ENCODE results near the gene AMFR. TPM values are rescaled to one million over a fixed set of nuclear protein-coding genes. Genes with fewer than 3 reads are reported as not detected.
"Not testable (repeated sequence)": the region's sequence is repeated elsewhere in the genome, so short reads cannot be mapped to it uniquely, and the experiment has no call there.

The AMFR gene
- total and polyA plus RNA-seq, 5 experiments from 2014 or later: 24.2 to 83.0 (median 38.4) TPM

- Mint-ChIP-seq H3K4me1 (peaks cover 0 to 7% (median 2%) of the 10 kb centered on the region in 4 donors), H3K36me3 (peaks cover 9 to 77% (median 16%) of the 10 kb centered on the region in 3 donors), H3K27me3 (no peaks in the 10 kb centered on the region), H3K9me3 (no peaks in the 10 kb centered on the region), H3K27ac (peak overlapping the region in 1 of 10 donors; percentile 55), H3K4me3 (no peak overlapping the region)
- no peak for ATAC-seq
- POLR2A ChIA-PET: no interaction called here
- no peak for DNase-seq
Measured at GRCh38 chr16:56408379-56409098, 16.8 kb downstream of the AMFR start.

GRCh38 chr16:56405977-56406672 is 19.2 kb downstream of the AMFR start:
- peaks cover 0 to 7% (median 2%) of the 10 kb centered on the region in 4 donors for H3K4me1 Mint-ChIP-seq
- H3K4me3 Mint-ChIP-seq: no peak overlapping the region
- peaks cover 9 to 76% (median 23%) of the 10 kb centered on the region in 3 donors for H3K36me3 Mint-ChIP-seq
- POLR2A ChIA-PET: no interaction called here
- no peaks in the 10 kb centered on the region for H3K27me3 Mint-ChIP-seq
- H3K27ac Mint-ChIP-seq: peak overlapping the region in 1 of 10 donors; percentile 65
- no peaks in the 10 kb centered on the region for H3K9me3 Mint-ChIP-seq
- ATAC-seq (no peak), DNase-seq (no peak)

- Mint-ChIP-seq H3K27ac (peak overlapping the region in 1 of 10 donors; percentile 15), H3K4me1 (peaks cover 0 to 11% (median under 1%) of the 10 kb centered on the region in 4 donors), H3K27me3 (no peaks in the 10 kb centered on the region), H3K4me3 (no peak overlapping the region), H3K9me3 (no peaks in the 10 kb centered on the region), H3K36me3 (peaks cover 5 to 70% (median 36%) of the 10 kb centered on the region in 3 donors)
- ATAC-seq (peak in 1 of 2 donors; percentile 37), DNase-seq (no peak)
- POLR2A ChIA-PET: no interaction called here
Measured at GRCh38 chr16:56401482-56401881, 23.9 kb downstream of the AMFR start.

GRCh38 chr16:56400458-56400857 is 24.9 kb downstream of the AMFR start:
- no peak for ATAC-seq
- Mint-ChIP-seq H3K4me3 (no peak overlapping the region), H3K27ac (peak overlapping the region in 4 of 10 donors; percentile 15 to 59 (median 26)), H3K36me3 (peaks cover 5 to 75% (median 42%) of the 10 kb centered on the region in 3 donors), H3K4me1 (peaks cover under 1 to 7% (median 5%) of the 10 kb centered on the region in 4 donors), H3K27me3 (no peaks in the 10 kb centered on the region), H3K9me3 (no peaks in the 10 kb centered on the region)
- POLR2A ChIA-PET: no interaction called here
- no peak for DNase-seq

GRCh38 chr16:56399486-56399885 is 25.9 kb downstream of the AMFR start:
- no peak for ATAC-seq
- no peak overlapping the region for H3K27ac Mint-ChIP-seq
- POLR2A ChIA-PET: no interaction called here
- no peak overlapping the region for H3K4me3 Mint-ChIP-seq
- no peak for DNase-seq
- H3K27me3 Mint-ChIP-seq: no peaks in the 10 kb centered on the region
- H3K9me3 Mint-ChIP-seq: no peaks in the 10 kb centered on the region
- H3K4me1 Mint-ChIP-seq: peaks cover 3 to 7% (median 6%) of the 10 kb centered on the region in 4 donors
- H3K36me3 Mint-ChIP-seq: peaks cover 5 to 73% (median 40%) of the 10 kb centered on the region in 3 donors

GRCh38 chr16:56399047-56399446 is 26.3 kb downstream of the AMFR start:
- Mint-ChIP-seq H3K36me3 (peaks cover 6 to 73% (median 39%) of the 10 kb centered on the region in 3 donors), H3K27ac (no peak overlapping the region), H3K9me3 (no peaks in the 10 kb centered on the region), H3K27me3 (no peaks in the 10 kb centered on the region), H3K4me3 (no peak overlapping the region), H3K4me1 (peaks cover 3 to 8% (median 7%) of the 10 kb centered on the region in 4 donors)
- no peak for DNase-seq
- POLR2A ChIA-PET: no interaction called here
- ATAC-seq: no peak

- H3K27ac Mint-ChIP-seq, DNase-seq, H3K4me3 Mint-ChIP-seq, H3K27me3 Mint-ChIP-seq, H3K9me3 Mint-ChIP-seq, POLR2A ChIA-PET, ATAC-seq: not testable (repeated sequence)
- peaks cover 15 to 78% (median 39%) of the 10 kb centered on the region in 3 donors for H3K36me3 Mint-ChIP-seq
- peaks cover 3 to 16% (median 11%) of the 10 kb centered on the region in 4 donors for H3K4me1 Mint-ChIP-seq
Measured at GRCh38 chr16:56396724-56397123, 28.6 kb downstream of the AMFR start.

- Mint-ChIP-seq H3K36me3 (peaks cover 26 to 95% (median 39%) of the 10 kb centered on the region in 3 donors), H3K27me3 (no peaks in the 10 kb centered on the region), H3K4me1 (peaks cover 0 to 13% (median 5%) of the 10 kb centered on the region in 4 donors), H3K27ac (peak overlapping the region in 1 of 10 donors; percentile 51), H3K4me3 (no peak overlapping the region), H3K9me3 (no peaks in the 10 kb centered on the region)
- POLR2A ChIA-PET: no interaction called here
- ATAC-seq (no peak), DNase-seq (no peak)
Measured at GRCh38 chr16:56389554-56389953, 35.8 kb downstream of the AMFR start.

GRCh38 chr16:56388209-56388608 is 37.1 kb downstream of the AMFR start:
- DNase-seq (no peak), ATAC-seq (no peak)
- Mint-ChIP-seq H3K4me3 (no peak overlapping the region), H3K27ac (no peak overlapping the region), H3K27me3 (no peaks in the 10 kb centered on the region), H3K9me3 (peaks cover 0 to 10% (median 5%) of the 10 kb centered on the region in 9 donors), H3K4me1 (peaks cover 0 to 13% (median 0%) of the 10 kb centered on the region in 4 donors), H3K36me3 (peaks cover 34 to 96% (median 48%) of the 10 kb centered on the region in 3 donors)
- POLR2A ChIA-PET: no interaction called here

- POLR2A ChIA-PET: no interaction called here
- Mint-ChIP-seq H3K4me3 (no peak overlapping the region), H3K9me3 (peaks cover 3 to 17% (median 8%) of the 10 kb centered on the region in 9 donors), H3K27ac (no peak overlapping the region), H3K4me1 (peaks cover 0 to 13% (median 0%) of the 10 kb centered on the region in 4 donors), H3K36me3 (peaks cover 37 to 95% (median 52%) of the 10 kb centered on the region in 3 donors), H3K27me3 (no peaks in the 10 kb centered on the region)
- ATAC-seq: no peak
- DNase-seq: no peak
Measured at GRCh38 chr16:56387396-56387795, 37.9 kb downstream of the AMFR start.

- H3K4me1 Mint-ChIP-seq: peaks cover 0 to 8% (median 2%) of the 10 kb centered on the region in 4 donors
- POLR2A ChIA-PET: no interaction called here
- peak overlapping the region in 1 of 10 donors; percentile 2 for H3K27ac Mint-ChIP-seq
- peak overlapping the region in 1 of 10 donors; percentile 12 for H3K4me3 Mint-ChIP-seq
- DNase-seq (no peak), ATAC-seq (no peak)
- H3K9me3 Mint-ChIP-seq: peaks cover 14 to 34% (median 23%) of the 10 kb centered on the region in 9 donors
- peaks cover 48 to 95% (median 71%) of the 10 kb centered on the region in 3 donors for H3K36me3 Mint-ChIP-seq
- H3K27me3 Mint-ChIP-seq: no peaks in the 10 kb centered on the region
Measured at GRCh38 chr16:56384074-56384721, 41.1 kb downstream of the AMFR start.

GRCh38 chr16:56382901-56383355 is 42.4 kb downstream of the AMFR start:
- peaks cover 56 to 98% (median 80%) of the 10 kb centered on the region in 3 donors for H3K36me3 Mint-ChIP-seq
- H3K9me3 Mint-ChIP-seq: peaks cover 14 to 41% (median 28%) of the 10 kb centered on the region in 9 donors
- H3K27ac Mint-ChIP-seq: peak overlapping the region in 1 of 10 donors; percentile 3
- no peak for DNase-seq
- peaks cover 0 to 8% (median 6%) of the 10 kb centered on the region in 4 donors for H3K4me1 Mint-ChIP-seq
- H3K27me3 Mint-ChIP-seq: no peaks in the 10 kb centered on the region
- H3K4me3 Mint-ChIP-seq: no peak overlapping the region
- ATAC-seq: no peak
- POLR2A ChIA-PET: no interaction called here

Data from naive thymus-derived CD8-positive, alpha-beta T cell (primary cell).